Body of pancreas (tissue), 4 donors: ENCODE measurements around the gene PCSK2.

Experiments
- CTCF ChIP-seq, 7 experiments: fragments of 450-650 bp in 4 of 7; fragments of 200-600 bp in 3 of 7; sonication (generic) in 3 of 7; IDR thresholded peaks; one replicate each; pipeline ENCODE4 v1.5.1; 2016 to 2019; ENCODE audit warnings: antibody characterized with exemption in 7 of 7
- POLR2A ChIP-seq, 3 donors: fragments of 450-650 bp; IDR thresholded peaks; one replicate each; pipeline ENCODE4 v1.6.1; 2016; ENCODE audit warnings: antibody characterized with exemption in 3 of 3, mild to moderate bottlenecking in 2 of 3

GRCh38 chr20:17445543-17445942 lies 218.7 kb downstream of the PCSK2 start:
- TF ChIP-seq CTCF (IDR thresholded peaks at IDR 0.05) (no peak), POLR2A (IDR thresholded peaks at IDR 0.05) (no peak)
